Transverse colon (tissue), 4 donors: Measurements from ENCODE around the gene WNT4. TPM values are rescaled to one million over a fixed set of nuclear protein-coding genes. Genes with fewer than 3 reads are reported as not detected.

Source experiments
- DNase-seq: peaks from one replicate; pipeline ENCODE4 v3.0.0-alpha.2; 2019
- H3K27ac ChIP-seq, 4 donors: fragments of 200-600 bp; sonication (generic); 2 replicates each; pipeline ENCODE4 v1.5.1; 2016 to 2018; ENCODE audit warnings: inconsistent platforms in 4 of 4
- H3K27me3 ChIP-seq: fragments of 200-600 bp; sonication (generic); 2 replicates; pipeline ENCODE4 v1.5.1; 2017; ENCODE audit warnings: inconsistent platforms
- H3K36me3 ChIP-seq, 4 donors: fragments of 200-600 bp; sonication (generic); 2 replicates each; pipeline ENCODE4 v1.5.1; 2017 to 2019; ENCODE audit warnings: inconsistent platforms in 4 of 4
- H3K4me1 ChIP-seq, 4 donors: fragments of 200-600 bp; sonication (generic); 2 replicates each; pipeline ENCODE4 v1.5.1; 2017 to 2020; ENCODE audit warnings: inconsistent platforms in 4 of 4
- H3K4me3 ChIP-seq, 4 donors: fragments of 200-600 bp; sonication (generic); 1 replicate in 1 of 4; 2 replicates in 3 of 4; pipeline versions ENCODE4 v1.5.1 to v1.6.1; 2017 to 2019; ENCODE audit warnings: inconsistent platforms in 4 of 4
- H3K9me3 ChIP-seq, 2 donors: fragments of 200-600 bp; sonication (generic); 2 replicates each; pipeline ENCODE4 v1.5.1; 2017 to 2019; ENCODE audit warnings: inconsistent platforms in 2 of 2
- CTCF ChIP-seq, 5 experiments: fragments of 200-600 bp in 3 of 5; fragments of 450-650 bp in 2 of 5; sonication (generic) in 3 of 5; IDR thresholded peaks; 1 replicate in 2 of 5; 2 replicates in 3 of 5; pipeline ENCODE4 v1.5.1; 2016 to 2017; ENCODE audit warnings: antibody characterized with exemption in 5 of 5, inconsistent platforms in 3 of 5, mild to moderate bottlenecking in 2 of 5, moderate library complexity in 1 of 5
- EP300 ChIP-seq: sonication (generic); formaldehyde crosslinking; IDR thresholded peaks from one replicate; pipeline ENCODE4 v1.6.1; 2017; ENCODE audit warnings: antibody characterized with exemption, low read depth
- POLR2A ChIP-seq: fragments of 450-650 bp; IDR thresholded peaks from one replicate; pipeline ENCODE4 v1.6.1; 2016; ENCODE audit warnings: antibody characterized with exemption, mild to moderate bottlenecking, moderate library complexity
- POLR2AphosphoS5 ChIP-seq, 3 donors: sonication (generic); formaldehyde crosslinking; IDR thresholded peaks; one replicate each; pipeline ENCODE4 v1.6.1; 2016; ENCODE audit warnings: antibody characterized with exemption in 3 of 3
- WGBS, 2 donors: methylation state at CpG; one replicate each; pipeline ENCODE4 v1.1.5; 2018; ENCODE audit warnings: low coverage in 1 of 2; 5-methylcytosine and 5-hydroxymethylcytosine counted together
- in situ Hi-C, 4 donors: fragments of 200-750 bp; cut with MboI; loops; one replicate each; pipeline versions ENCODE4 v1.15.0 to v1.15.1; 2017; ENCODE audit warnings: low sequenced_read_pairs in 3 of 4, low pct_ligation_motif_present in 1 of 4, low pct_unique_long_range_greater_than_20kb in 1 of 4
- intact Hi-C: fragments of 100-400 bp; cut with DNase I; formaldehyde crosslinking; loops from one replicate; pipeline ENCODE4 v1.15.1; 2023; ENCODE audit warnings: low total_unique reads
- total RNA-seq, 4 donors: library from RNA; depleted of rRNA; stranded (reverse); fragments of >200 nt; gene quantifications; one replicate each; pipeline ENCODE4 v1.1.0, GENCODE V29; 2016

Gene WNT4
- total RNA-seq, 4 donors from 2014 or later, result 0.82 to 3.0 (median 2.1) TPM; not detected in 1

- Histone ChIP-seq H3K4me1 (peaks cover 0 to 6% (median 2%) of the 10 kb centered on the region in 4 donors), H3K27ac (no peak overlapping the region), H3K4me3 (no peak overlapping the region), H3K36me3 (no peaks in the 10 kb centered on the region), H3K9me3 (no peaks in the 10 kb centered on the region), H3K27me3 (no peaks in the 10 kb centered on the region)
- 87% methylated on average over 17 of the region's 17 CpGs; no CpG with 5 or more reads in 1 of the 2 donors for WGBS, 2 donors
- in situ Hi-C loops, result no loop called here
- intact Hi-C loops, result no loop called here
- TF ChIP-seq EP300, result no peak
- no peak for TF ChIP-seq POLR2AphosphoS5 (IDR thresholded peaks at IDR 0.05)
- no peak for TF ChIP-seq POLR2A
- no peak for TF ChIP-seq CTCF (IDR thresholded peaks at IDR 0.05)
- no peak for DNase-seq
Measured at GRCh38 chr1:22159891-22160290, 17.0 kb upstream of the WNT4 start.

GRCh38 chr1:22158654-22159053 lies 15.8 kb upstream of the WNT4 start:
- in situ Hi-C loops (no loop called here), intact Hi-C loops (no loop called here)
- H3K4me1 ChIP-seq, result peaks cover 0 to 5% (median under 1%) of the 10 kb centered on the region in 4 donors
- H3K4me3 ChIP-seq, result no peak overlapping the region
- TF ChIP-seq EP300 (no peak), POLR2AphosphoS5 (IDR thresholded peaks at IDR 0.05) (no peak), POLR2A (no peak), CTCF (IDR thresholded peaks at IDR 0.05) (no peak)
- no peak overlapping the region for H3K27ac ChIP-seq
- no peak for DNase-seq
- WGBS, 2 donors, result 80 to 82% methylated on average over 1 to 4 of the region's 4 CpGs
- H3K9me3 ChIP-seq, result no peaks in the 10 kb centered on the region
- H3K36me3 ChIP-seq, result no peaks in the 10 kb centered on the region
- H3K27me3 ChIP-seq, result no peaks in the 10 kb centered on the region

GRCh38 chr1:22157359-22157966 lies 14.6 kb upstream of the WNT4 start:
- TF ChIP-seq POLR2A (no peak), POLR2AphosphoS5 (IDR thresholded peaks at IDR 0.05) (no peak), CTCF (IDR thresholded peaks at IDR 0.05) (no peak), EP300 (no peak)
- intact Hi-C loops (no loop called here), in situ Hi-C loops (no loop called here)
- Histone ChIP-seq H3K36me3 (no peaks in the 10 kb centered on the region), H3K4me1 (no peaks in the 10 kb centered on the region), H3K4me3 (no peak overlapping the region), H3K27ac (no peak overlapping the region), H3K9me3 (no peaks in the 10 kb centered on the region), H3K27me3 (no peaks in the 10 kb centered on the region)
- 83% methylated on average over 9 of the region's 9 CpGs; no CpG with 5 or more reads in 1 of the 2 donors for WGBS, 2 donors
- no peak for DNase-seq

GRCh38 chr1:22155517-22155916 lies 12.6 kb upstream of the WNT4 start:
- no peak overlapping the region for H3K27ac ChIP-seq
- no peak overlapping the region for H3K4me3 ChIP-seq
- H3K9me3 ChIP-seq, result no peaks in the 10 kb centered on the region
- no peaks in the 10 kb centered on the region for H3K36me3 ChIP-seq
- intact Hi-C loops, result no loop called here
- in situ Hi-C loops, result no loop called here
- no peak for DNase-seq
- WGBS, 2 donors, result 84 to 86% methylated on average over 3 to 4 of the region's 4 CpGs
- H3K27me3 ChIP-seq, result no peaks in the 10 kb centered on the region
- no peak for TF ChIP-seq EP300
- TF ChIP-seq POLR2A, result no peak
- TF ChIP-seq CTCF (IDR thresholded peaks at IDR 0.05), result no peak
- TF ChIP-seq POLR2AphosphoS5 (IDR thresholded peaks at IDR 0.05), result no peak
- no peaks in the 10 kb centered on the region for H3K4me1 ChIP-seq
